ENCODE results near the gene TMEM81. TPM values are rescaled to one million over a fixed set of nuclear protein-coding genes. Genes with fewer than 3 reads are reported as not detected.

TMEM81 gene
- total and polyA plus RNA-seq, 2 of the 8 experiments (the other 6 are each of a cell fraction or from before 2014, with no cell fraction given), result 2.1 to 5.9 TPM

- TF ChIP-seq CHD7 (IDR thresholded peaks at IDR 0.05; ENCODE audit: insufficient replicate concordance, low read length), result no peak
These were observed 43.4 kb upstream of the TMEM81 start (continued) for GRCh38 chr1:205127646-205128045.
